ENCODE results near the gene CFAP57.
A peak's percentile ranks its signal among the peaks of the same experiment; 100 is the strongest.
"Not testable (repeated sequence)": the region's sequence is repeated elsewhere in the genome, so short reads cannot be mapped to it uniquely, and the experiment has no call there.

The CFAP57 gene

DNA sequence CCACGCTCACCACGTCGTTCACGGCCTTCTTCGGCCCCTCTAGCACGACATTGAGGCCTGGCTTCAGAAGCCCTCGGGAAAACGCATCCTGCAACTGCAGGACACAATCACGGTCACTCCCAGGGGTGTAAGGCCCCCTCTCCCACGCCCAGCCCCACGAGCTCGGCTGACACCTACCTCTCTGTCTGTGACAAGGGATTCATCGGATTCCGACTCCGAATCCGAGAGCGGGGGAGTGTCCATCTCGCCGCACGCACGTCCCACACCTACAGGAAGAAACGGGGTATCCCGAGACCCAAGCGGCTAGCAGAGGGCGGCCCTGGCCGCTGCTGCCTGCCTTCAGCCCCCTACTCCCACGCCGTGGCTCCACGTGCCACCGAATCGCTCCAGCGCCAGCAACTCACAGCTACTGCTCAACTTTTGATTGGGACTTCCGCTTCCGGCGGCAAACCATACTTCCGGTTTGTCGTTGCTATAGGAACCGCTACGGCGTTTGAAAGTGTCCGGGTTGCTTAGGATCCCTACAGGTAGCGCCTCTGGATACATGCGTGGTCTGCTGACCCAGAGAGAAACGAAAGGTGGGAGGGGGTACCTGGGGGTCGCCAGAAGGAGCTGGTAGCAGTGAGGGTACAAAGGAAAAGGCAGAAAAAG, at the start of gene CFAP57, which contains the start of gene EBNA1BP2:
Gene CFAP57 (plus strand): TSS at position 455 of the 651 bp plus-strand sequence. CDS start 424 bp downstream, outside the sequence.
Gene EBNA1BP2 (minus strand): TSS at position 415 of the 651 bp plus-strand sequence. CDS start 172 bp downstream, at position 243.
- ATAC-seq = peak; percentile 92 to 94

DNA sequence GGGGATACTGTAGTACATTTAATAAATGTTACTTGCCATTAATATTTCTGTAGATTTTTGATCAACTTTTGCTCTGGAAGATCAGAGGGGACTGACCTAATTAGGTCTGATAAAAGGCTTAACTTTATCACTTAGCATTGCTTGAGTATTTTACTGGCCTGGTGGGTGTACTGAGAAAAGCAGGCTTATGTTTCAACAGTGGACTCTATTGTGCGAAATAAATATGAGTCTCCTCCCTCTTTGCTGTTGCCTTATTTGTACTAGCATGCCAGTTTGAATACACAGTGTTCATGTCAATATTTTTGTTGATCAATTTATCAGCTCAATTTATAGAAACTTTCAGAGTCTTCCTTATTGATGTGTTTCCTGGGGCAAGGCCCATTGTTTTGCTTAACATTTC, 49.1 kb upstream of the CFAP57 start:
- ATAC-seq = no peak

DNA sequence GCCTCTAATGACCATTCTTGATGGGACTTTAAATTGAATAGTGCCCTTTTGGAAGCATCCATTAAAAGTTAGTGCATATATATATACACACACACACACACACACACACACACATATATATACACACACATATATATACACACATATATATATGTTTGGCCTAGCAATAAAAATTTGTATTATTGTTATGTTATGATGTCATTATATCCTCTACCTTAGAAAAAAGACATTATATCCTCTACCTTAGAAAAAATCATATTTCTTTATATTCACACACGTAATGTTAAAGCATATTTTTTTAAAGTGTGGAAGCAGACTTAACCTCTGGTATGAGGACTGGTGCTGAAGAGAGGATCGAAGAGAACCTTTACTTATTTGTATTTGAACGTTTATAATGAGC, 43.3 kb upstream of the CFAP57 start:
- no peak for ATAC-seq

DNA sequence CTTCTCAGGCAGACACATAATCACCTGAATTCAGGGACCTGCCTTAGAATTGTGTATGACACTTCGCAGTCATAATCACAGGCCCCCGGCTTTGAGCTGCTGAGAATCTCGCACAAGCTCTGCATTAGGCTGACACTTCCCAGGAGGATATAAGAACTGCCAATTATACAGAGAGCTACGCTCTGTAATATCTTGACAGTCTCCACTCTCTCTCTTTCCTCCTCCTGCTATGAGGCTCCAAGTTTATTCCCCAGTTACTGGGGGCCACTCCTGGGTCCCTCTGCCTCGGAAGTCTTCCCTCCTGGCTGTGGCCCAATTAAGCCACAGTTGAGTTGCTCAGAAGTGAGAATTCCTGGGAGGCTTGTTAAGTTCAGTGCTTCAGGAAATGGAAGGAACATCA, 42.7 kb upstream of the CFAP57 start:
- no peak for ATAC-seq

DNA sequence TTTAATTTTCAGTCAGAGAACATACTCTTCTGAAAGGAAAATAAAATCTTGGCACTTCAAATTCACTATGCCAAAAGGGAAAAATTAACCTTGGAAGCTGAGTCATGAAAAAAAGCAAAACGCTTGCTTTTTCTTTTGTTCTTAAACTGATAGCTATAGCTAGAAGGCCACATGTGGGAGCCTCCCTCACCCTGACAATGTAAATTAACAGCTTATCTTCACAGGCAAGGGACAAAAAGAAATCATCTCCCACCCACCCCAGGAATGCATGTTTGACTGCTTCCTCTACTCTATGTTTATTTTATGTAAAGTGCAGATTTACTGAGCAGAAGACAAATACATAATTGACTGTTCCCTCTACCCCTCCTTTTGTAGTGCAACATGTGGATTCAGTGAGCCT, 38.1 kb upstream of the CFAP57 start:
- ATAC-seq = no peak

DNA sequence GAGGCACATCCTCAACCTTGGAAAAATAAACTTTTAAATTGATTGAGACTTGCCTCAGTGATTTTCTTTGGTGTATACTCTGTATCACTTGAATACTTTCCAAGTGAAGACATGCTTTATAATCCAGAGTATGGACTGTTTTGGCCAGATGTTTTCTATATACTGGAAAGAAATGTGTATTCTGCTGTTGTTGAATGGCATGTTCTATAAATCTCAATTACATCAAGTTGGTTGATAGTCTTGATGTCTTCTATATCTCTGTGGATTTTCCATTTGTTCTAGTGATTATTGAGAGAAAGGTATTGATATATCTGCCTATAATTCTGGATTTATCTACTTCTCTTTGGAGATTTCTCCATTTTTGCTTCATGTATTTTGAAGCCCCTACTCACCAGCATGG, 37.5 kb upstream of the CFAP57 start:
- no peak for ATAC-seq

DNA sequence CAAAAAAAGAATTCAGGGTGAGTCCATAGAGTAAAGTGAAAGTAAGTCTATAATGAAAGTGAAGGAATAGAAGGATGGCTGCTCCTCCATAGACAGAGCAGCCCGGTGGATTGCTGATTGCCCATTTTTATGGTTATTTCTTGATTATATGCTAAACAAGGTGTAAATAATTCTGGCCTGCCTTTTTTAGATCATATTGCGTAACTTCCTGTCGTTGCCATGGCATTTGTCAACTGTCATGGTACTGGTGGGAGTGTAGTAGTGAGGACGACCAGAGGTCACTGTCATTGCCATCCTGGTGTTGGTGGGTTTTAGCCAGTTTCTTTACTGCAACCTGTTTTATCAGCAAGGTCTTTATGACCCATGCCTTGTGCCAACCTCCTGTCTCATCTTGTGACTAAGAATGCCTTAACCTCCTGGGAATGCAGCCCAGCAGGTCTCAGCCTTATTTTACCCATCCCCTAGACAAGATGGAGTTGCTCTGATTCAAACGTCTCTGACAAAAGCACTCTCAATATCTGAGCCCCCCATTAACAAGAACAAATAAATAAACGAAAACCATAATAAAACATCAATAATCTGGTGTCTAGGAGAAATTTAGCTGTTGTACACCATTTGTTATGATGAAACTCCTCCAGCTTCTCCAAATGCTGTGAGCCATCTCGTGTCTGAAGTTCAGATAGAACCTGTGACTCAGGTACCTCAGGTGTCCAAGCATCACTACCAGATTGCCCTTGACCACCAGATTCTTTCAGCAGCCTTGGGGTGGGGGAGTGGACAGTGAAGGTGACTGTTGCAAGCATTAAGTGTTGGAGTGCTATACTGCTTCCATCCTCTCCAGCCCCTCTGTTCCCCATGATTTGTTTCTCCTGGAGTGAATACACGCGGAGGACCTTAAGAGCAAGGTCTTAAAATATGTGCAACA, 36.0 kb upstream of the CFAP57 start:
- no peak for ATAC-seq

DNA sequence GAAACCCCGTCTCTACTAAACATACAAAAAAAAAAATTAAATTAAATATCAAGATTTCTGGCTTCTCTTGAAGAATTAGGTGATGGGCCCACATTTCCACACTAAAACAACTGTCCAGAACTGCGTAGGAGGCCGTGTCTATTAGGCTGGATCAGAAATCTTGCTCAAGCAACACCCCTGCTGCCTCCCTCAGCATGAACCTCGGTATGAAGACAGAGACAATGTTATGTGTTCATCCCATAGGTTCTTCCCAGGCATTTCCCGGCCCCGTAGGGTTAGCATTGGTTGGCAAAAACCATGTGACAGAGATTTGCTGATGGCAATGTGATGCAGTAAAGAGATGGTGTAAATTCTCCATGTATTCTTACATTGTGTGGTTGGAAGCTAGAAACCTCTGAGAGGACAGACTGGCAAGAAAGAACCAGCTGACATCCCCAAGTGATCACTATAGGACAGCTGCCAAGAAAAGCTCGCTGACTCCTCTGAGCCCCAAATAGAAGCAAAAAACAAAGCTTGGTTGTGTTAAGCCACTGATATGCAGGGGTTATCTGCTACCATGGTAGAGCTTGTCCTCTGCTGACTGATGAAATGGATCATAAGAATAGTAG, 34.6 kb upstream of the CFAP57 start:
- no peak for ATAC-seq

DNA sequence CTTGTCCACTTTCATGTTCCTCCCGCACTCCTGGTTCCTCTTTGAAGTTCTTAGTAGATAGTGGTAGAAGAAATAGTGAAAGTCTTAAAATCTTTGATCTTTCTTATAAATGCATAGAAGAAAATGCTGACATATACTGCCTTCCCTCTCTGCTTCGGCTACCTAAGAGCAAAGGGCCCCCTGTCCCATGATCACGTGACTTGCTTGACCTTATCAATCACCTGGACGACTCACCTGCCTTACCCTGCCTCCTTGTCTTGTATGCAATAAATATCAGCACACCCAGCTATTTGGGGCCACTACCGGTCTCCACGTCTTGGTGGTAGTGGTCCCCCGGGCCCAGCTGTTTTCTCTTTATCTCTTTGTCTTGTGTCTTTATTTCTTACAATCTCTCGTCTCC, 32.8 kb upstream of the CFAP57 start:
- ATAC-seq = not testable (repeated sequence)

DNA sequence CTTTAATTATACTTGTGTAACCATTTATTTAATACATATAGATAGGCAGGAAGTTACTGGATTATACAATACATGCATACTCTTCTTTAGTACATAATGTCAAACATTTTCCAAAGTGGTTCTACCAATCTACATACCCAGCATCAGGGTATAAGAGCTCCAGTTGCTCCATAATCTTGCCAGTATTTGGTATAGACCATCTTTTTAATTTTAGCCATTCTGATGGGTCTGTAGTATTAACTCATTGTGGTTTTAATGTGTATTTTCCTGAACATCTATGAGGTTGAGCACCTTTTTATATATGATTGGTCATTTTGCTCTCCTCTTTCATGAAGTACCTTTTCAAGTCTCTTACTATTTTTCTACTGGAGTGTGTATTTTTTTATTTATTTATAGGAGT, 32.1 kb upstream of the CFAP57 start:
- no peak for ATAC-seq

DNA sequence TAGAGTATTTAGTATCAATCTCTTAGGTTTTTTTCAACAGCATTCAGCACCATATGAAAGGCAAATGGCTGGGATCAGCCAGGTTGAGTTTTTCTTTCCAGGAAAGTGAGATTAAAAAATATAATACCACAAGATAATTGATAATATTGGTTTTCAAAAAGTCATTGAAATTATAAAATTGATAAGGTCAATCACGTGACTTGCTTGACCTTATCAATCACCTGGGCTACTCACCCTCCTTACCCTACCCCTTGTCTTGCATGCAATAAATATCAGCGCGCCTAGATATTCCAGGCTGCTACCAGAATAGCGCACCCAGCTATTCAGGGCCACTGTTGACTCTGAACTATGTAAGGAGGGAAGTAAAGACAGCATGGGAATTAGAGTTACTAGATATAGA, 31.5 kb upstream of the CFAP57 start:
- no peak for ATAC-seq

DNA sequence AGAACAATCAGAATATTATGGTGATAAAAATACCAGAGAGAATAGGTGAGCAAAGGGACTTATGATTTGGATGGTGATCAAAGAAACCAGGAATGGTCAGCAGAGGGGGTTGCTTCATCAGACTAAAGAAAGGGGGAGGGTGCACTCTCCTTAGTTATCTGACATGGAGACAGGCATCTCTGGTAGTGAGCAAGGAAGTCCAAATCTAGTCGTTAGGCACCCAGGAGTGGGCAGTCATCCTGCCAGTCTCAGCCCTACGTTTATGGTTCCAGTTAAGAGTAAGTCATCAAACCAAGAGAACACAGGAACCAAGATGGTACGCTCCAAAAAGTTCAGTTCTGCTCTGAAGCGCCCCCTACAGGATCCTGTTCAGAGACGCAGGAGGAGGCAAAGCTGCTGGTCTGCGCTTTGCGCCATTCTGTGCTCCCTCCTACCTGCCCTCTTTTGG, 28.7 kb upstream of the CFAP57 start:
- no peak for ATAC-seq

DNA sequence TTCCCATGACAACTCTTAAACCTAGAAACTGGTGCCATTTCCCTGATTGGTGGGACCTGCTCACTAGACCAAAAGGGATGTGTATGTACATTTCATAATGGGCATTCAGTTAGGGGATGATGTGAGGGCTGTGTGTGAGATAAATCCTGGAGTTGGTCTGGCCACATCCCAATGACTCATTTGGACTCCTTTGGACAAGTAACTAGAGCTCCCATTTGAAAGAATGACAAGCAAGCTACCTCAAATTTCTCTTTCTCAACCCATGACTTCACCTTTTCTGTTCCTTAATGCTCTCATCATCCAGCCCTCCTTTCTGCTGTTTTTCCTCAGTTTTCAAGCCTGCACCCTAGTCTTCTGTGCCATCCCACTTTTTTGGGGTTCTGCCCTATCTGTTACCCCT, 27.9 kb upstream of the CFAP57 start:
- no peak for ATAC-seq

DNA sequence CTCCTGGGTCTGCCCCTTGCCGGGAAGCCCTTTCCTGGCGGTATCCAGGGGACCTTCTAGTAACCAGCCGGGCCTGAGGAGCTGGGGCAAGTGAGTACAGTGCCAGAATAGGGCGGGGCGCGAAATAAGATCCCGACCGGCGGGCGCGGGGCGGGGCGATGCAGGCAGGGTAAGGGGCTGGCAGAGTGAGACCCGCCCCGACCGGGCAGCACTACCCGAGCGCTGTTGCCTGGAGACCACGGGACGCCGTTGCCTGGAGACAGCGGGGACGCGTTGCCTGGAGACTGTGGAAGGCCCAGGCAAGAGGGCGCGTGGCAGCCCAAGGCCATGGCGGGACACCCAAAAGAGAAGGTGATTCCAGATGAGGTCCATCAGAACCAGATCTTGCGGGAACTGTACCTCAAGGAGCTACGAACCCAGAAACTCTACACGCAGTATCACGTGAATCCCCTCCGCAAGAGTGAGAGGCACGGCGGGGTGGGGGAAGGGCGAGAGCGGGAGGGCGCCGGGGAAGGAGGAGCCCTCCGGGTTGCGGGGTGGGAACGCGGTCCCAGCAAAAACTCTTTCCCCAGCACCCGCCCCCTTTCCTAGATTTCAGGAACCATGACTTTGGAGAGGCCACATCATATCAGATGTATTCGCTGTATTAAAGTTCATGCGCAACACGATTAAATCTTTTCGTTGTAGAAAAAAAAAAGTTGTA, 24.4 kb upstream of the CFAP57 start:
- peak; percentile 30 to 48 for ATAC-seq

DNA sequence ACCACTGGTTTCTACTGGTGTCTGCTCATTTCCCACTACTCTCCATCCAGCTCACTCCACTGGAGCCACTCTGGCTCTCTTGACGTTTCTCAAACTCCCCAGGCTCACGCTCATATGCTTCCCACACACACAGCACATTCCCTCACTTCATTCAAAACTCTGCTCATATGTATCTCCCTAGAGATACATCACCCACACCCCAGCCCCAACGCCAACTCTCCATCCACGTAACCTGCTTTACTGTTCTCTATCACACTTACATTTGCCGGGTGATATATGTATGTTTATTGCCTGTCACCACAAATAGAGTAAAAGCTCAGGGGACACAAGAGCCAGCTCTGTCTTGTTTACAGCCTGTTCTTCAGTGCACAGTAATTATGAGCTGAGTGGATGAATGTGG, 22.2 kb upstream of the CFAP57 start:
- no peak for ATAC-seq

DNA sequence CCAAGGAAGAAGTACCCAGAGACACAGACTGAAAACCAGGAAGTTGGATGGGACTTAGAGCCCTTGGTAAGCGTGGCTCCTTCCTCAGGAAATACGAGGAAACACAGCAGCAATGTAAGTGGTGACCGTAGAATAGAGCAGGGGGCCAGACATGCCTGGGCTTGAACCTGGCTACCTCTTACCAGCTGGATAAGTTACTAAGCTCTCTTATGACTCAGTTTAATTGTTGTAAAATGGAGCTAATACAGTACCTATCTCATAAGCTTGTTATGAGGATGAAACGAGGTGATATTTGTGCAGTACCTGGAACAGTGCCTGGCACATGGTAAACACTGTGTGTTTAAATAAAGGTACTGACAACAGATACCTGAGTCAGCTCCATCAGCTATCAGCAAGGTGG, 19.3 kb upstream of the CFAP57 start:
- no peak for ATAC-seq

DNA sequence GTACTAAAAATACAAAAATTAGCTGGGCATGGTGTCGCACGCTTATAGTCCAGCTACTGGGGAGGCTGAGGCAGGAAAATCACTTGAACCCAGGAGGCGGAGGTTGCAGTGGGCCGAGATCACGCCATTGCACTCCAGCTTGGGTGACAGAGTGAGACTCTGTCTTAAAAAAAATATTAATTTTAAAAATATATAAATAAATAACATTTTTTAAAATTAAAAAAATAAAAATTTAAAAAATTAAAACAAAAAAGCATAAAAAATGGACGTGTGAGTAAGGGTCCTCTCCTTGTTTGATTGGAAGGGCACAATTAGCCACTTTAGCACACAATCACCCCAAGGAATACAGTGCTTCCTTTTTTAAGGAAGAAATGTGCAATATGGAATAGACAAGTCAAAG, 18.7 kb upstream of the CFAP57 start:
- ATAC-seq = no peak

DNA sequence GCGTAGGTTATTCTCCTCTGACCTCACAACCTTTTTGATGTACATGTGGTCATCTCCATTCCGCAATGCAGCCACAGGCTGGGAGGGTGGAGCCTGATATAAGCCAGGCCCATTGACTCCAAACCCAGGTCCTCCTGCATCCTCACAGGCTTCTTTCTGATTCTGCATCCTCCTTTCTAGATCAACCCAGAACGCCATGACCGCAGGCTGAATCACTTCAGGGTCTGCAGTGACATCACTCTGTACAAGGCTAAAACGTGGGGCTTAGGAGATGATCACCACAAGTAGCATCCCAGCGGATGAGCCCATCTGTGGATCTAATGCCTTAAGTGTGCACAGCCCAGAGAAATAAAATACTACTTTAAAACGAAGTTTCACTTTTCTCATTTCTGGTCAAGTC, 16.1 kb upstream of the CFAP57 start:
- no peak for ATAC-seq

DNA sequence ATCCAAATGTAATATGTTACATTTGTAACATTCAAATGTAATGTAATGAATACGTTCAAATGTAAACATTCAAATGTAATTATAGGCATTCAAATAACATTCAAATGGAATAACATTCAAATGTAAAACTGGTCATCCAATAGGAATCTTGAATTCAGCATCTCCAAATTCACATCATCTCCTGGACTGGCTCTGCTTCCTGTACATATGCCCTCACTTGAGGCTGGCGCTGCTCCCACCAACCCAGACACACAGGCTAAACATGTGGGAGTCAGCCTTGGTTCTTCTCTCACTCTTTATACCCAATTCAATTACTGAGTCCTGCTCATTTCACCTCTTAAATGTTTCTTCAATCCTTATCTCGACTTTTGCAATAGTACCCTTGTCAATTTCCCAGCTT, 7.0 kb upstream of the CFAP57 start:
- no peak for ATAC-seq

DNA sequence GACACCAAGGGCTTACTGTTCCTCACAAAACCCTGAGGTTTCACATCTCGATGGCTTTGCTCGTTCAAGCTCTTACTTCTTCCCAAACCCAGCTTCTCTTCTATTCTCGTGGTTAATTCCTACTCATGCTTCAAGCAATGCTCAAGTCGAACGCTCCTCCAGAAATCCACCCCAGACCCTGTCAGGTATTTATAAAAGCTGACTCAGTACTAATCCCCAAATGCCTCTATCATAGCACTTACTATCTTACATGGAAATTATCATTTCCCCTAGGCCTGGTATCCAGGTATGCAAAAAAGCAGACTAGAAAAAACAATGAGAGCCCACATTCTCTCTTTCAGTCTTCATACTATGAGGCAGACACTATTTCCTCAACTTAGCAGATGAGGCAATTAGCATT, 6.4 kb upstream of the CFAP57 start:
- no peak for ATAC-seq

DNA sequence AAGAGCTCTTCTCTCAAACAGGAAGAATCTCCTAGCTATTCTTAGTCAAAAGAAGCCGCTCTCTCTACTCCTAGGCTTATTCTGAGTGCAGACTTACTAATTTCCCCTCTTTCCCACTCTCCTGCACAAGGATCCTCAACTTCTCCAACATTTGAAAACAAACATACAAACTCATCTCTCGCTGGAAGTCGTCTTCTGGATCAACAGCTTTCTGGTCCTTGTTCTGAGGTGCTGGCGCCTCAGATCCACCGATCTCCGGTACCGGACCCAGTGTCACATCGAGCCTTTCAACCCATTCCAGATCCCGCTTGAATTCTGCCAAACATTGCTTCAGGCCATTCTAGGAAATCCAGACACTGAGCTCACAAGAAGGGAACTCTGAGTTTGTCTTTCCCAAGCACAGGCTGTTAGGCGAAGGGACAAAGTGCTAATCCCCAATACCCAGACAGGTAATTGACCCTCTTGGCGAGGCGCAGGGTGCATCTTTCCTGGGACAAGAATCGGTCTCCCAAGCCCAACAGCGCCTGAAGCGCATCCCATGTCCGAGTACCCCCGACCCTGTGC, 736 bp upstream of the CFAP57 start:
- ATAC-seq = no peak

DNA sequence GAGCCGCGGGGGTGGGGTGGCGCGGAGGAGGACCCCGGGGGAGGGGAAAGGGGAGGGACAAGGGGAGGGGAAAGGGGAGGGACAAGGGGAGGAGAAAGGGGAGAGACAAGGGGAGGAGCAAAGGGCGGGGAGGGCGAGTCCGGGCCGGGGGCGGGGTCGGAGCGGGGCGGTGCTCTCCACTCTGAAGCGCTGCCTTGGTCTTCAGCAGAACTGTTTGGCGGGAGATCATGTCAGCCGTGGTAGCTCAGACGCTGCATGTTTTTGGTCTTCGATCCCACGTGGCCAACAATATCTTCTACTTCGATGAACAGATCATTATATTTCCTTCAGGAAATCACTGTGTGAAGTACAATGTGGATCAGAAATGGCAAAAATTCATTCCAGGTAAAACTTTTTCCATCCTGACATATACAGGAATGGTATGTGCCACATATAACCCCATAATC, 420 bp downstream of the CFAP57 start:
- ATAC-seq = peak; percentile 68 to 73

DNA sequence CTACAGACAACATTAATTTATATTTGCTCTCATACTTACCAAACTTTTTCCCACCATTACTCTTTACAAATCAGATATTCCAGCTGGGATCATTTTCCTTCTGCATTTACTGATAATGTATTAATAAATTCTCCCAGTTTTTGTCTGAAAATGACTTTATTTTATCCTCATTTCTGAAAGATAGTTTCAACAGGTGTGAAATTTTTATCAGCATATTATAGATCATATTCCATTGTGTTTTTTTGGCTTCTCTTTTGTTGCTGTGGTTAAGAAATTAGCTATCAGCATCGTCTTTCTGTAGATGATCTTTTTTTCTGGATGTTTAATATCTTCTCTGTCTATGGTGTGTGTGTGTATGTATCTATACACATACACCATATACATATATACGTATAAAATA, 2.7 kb downstream of the CFAP57 start:
- no peak for ATAC-seq

Data from activated CD4-positive, CD25-positive, alpha-beta regulatory T cell treated with anti-CD3 and anti-CD28 coated beads, Interleukin-2, amount 50 U/mL, for 24 hours (primary cell).